Measurements from ENCODE around the gene HIBCH.

The HIBCH gene

GRCh38 chr2:190334479-190335224 lies 15.0 kb upstream of the HIBCH start:
- in situ Hi-C loops (cut with MboI; ENCODE audit: low pct_unique_long_range_greater_than_20kb, low sequenced_read_pairs, unreplicated experiment): no loop called here
- no peak for TF ChIP-seq CTCF (IDR thresholded peaks at IDR 0.05; ENCODE audit: extremely low read depth, insufficient read depth, missing control alignments)
- no peak for DNase-seq (ENCODE audit: low spot score)

DNA sequence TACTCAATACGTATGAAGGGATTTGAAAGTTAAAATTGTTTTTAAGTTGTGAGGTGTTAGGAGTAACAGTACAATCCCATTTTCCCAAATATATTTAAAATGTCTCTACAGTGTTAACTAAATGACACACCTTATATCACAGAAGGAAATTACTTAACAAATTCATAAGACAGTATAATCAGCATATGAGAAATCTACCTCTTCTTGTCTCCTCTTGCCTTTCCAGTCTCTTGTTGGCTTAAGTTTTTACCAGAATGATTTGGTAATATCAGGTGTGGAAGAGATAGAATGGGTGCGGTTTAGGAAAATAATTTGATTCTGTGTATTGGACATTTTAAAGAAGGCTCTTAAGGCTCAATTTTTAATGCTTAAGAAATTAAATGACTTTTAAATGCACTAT lies 14.3 kb upstream of the HIBCH start:
- in situ Hi-C loops (cut with MboI; ENCODE audit: low pct_unique_long_range_greater_than_20kb, low sequenced_read_pairs, unreplicated experiment): no loop called here
- no peak for TF ChIP-seq CTCF (IDR thresholded peaks at IDR 0.05; ENCODE audit: extremely low read depth, insufficient read depth, missing control alignments)
- DNase-seq (ENCODE audit: low spot score): no peak

GRCh38 chr2:190333395-190333794 lies 13.8 kb upstream of the HIBCH start:
- in situ Hi-C loops (cut with MboI; ENCODE audit: low pct_unique_long_range_greater_than_20kb, low sequenced_read_pairs, unreplicated experiment): no loop called here
- DNase-seq (ENCODE audit: low spot score): no peak
- no peak for TF ChIP-seq CTCF (IDR thresholded peaks at IDR 0.05; ENCODE audit: extremely low read depth, insufficient read depth, missing control alignments)

- DNase-seq (ENCODE audit: low spot score): no peak
- in situ Hi-C loops (cut with MboI; ENCODE audit: low pct_unique_long_range_greater_than_20kb, low sequenced_read_pairs, unreplicated experiment): no loop called here
- TF ChIP-seq CTCF (IDR thresholded peaks at IDR 0.05; ENCODE audit: extremely low read depth, insufficient read depth, missing control alignments): no peak
These were observed 9.0 kb upstream of the HIBCH start for GRCh38 chr2:190328573-190329147.

DNA sequence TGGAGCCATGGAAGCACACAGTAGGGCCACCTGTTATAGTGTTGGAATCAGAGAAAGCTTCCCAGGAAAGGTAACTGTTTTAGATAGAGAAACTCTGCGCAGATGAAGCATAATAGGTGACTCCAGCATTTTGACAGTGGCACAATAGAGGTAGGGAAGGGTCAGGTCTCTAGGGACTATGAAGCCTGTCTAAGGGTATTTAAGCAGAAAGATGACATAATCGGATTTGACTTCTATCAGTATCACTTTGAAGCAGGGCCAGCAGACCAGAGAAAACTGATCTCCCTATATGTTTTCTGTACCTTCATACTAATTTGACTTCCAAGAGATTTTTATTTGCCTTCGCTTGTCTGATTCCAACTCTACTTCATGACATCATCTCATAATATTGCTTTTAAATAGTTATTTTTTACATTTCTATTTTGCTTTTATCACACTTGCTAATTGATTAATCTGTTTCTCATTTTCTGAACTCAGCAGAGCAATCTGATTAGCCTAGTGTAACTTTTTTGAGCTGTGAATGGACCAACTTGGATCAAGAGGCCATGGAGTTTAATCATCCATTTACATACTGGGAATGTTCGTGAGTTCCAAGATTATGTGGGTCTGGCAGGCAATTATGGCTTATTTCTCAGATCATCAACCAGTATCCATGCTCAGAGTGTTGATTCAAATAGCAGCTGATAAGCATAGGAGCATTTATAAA lies 8.4 kb upstream of the HIBCH start:
- in situ Hi-C loops (cut with MboI; ENCODE audit: low pct_unique_long_range_greater_than_20kb, low sequenced_read_pairs, unreplicated experiment): no loop called here
- no peak for DNase-seq (ENCODE audit: low spot score)
- no peak for TF ChIP-seq CTCF (IDR thresholded peaks at IDR 0.05; ENCODE audit: extremely low read depth, insufficient read depth, missing control alignments)

DNA sequence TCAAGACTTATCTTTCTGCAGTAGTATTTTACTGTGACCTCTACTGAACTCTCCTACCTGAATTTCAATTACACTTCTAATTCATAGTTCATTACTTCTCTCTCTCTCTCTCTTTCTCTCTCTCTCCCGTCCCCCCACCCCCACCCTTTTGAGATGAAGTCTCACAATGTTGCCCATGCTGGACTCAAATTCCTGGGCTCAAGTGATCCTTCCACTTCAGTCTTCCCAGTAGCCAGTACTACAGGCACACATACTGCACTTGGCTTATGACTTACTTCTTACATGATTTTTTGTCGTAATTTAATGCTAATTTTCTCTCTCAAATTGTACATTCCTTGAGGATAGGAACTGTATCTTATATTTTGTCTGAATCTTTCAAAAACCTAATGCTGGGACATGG lies 6.0 kb upstream of the HIBCH start:
- no peak for TF ChIP-seq CTCF (IDR thresholded peaks at IDR 0.05; ENCODE audit: extremely low read depth, insufficient read depth, missing control alignments)
- no peak for DNase-seq (ENCODE audit: low spot score)
- in situ Hi-C loops (cut with MboI; ENCODE audit: low pct_unique_long_range_greater_than_20kb, low sequenced_read_pairs, unreplicated experiment): no loop called here

All from GM13977 (cell line).